Measurements from ENCODE around the gene PTBP3. TPM values are rescaled to one million over a fixed set of nuclear protein-coding genes. Genes with fewer than 3 reads are reported as not detected.

PTBP3 gene
- total and polyA plus RNA-seq, 2 of the 13 experiments (the other 11 are each of a cell fraction or from before 2014, with no cell fraction given), result 52.8 to 61.1 TPM

DNA sequence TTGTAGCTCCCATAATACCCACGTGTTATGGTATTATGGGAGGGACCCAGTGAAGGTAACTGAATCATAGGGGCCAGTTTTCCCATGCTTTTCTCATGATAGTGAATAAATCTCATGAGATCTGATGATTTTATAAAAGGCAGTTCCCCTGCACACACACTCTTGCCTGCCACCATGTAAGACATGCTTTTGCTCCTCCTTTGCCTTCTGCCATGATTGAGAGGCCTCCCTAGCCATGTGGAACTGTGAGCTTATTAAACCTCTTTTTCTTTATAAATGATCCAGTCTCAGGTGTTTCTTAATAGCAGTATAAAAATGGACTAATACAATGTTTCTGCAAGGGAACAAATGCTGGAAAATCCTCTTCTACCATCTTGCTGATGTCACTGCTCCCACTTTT lies 36.4 kb upstream of the PTBP3 start:
- 100% methylated on average over 1 of the region's 1 CpG for WGBS (ENCODE audit: low lambda C conversion rate)

More for the DNA sequence above, 36.4 kb upstream of the PTBP3 start:
- Histone ChIP-seq H4K20me1 (ENCODE audit: insufficient read depth, low read length) (no peaks in the 10 kb centered on the region), H3K4me3 (replicated peaks in 1 of 3; ENCODE audit: insufficient read depth in 1 of 3, low read depth in 2 of 3, low read length in 3 of 3) (no peak overlapping the region), H3K36me3 (replicated peaks in 1 of 2; ENCODE audit: control insufficient read depth in 1 of 2, insufficient read depth in 2 of 2, low read length in 2 of 2) (no peaks in the 10 kb centered on the region; a peak in 1 of 5 replicates), H3K4me2 (ENCODE audit: low read depth, low read length) (no peak overlapping the region), H3K79me2 (ENCODE audit: insufficient read depth, low read length) (peaks cover 4% of the 10 kb centered on the region), H3K27ac (ENCODE audit: extremely low read length, insufficient read depth, low read length) (no peak overlapping the region), H2AFZ (ENCODE audit: low read length) (no peak overlapping the region), H3K4me1 (ENCODE audit: insufficient read depth, low read length) (peaks cover 31% of the 10 kb centered on the region), H3K9ac (ENCODE audit: insufficient read depth, low read depth, low read length) (no peak overlapping the region), H3K9me3 (ENCODE audit: low read length) (peaks cover 13% of the 10 kb centered on the region; the same call in 1 of the 2 replicates), H3K27me3 (ENCODE audit: control insufficient read depth in 1 of 2, insufficient read depth in 2 of 2, low read length in 2 of 2) (no peaks in the 10 kb centered on the region)
- no peak for DNase-seq (ENCODE audit: low spot score)
- no TSS peak for BruUV-seq (replicated peaks)
- FAIRE-seq, result no peak
- CTCF ChIA-PET (ENCODE audit: low intra/inter-chr PET ratio, low total read pairs), result no interaction called here
- POLR2A ChIA-PET, result no interaction called here
- in situ Hi-C loops (cut with HindIII; ENCODE audit: extremely low pct_ligation_motif_present, low pct_unique_long_range_greater_than_20kb), result loop anchor here (25.0 kb wide), 1 partner anchor 608 kb away; no protein-coding TSS in a partner anchor
- intact Hi-C loops (cut with micrococcal nuclease; ENCODE audit: unreplicated experiment), result no loop called here
- ATAC-seq, result no peak
- TF ChIP-seq, protein P1, sequence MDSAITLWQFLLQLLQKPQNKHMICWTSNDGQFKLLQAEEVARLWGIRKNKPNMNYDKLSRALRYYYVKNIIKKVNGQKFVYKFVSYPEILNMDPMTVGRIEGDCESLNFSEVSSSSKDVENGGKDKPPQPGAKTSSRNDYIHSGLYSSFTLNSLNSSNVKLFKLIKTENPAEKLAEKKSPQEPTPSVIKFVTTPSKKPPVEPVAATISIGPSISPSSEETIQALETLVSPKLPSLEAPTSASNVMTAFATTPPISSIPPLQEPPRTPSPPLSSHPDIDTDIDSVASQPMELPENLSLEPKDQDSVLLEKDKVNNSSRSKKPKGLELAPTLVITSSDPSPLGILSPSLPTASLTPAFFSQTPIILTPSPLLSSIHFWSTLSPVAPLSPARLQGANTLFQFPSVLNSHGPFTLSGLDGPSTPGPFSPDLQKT (CRISPR knock-in tag; IDR thresholded peaks at IDR 0.05; ENCODE audit: borderline replicate concordance), result no peak
- TF ChIP-seq EZH2 (conservative IDR thresholded peaks at IDR 0.05; ENCODE audit: low read depth, low read length) (no peak), ZFP82 (CRISPR knock-in tag; IDR thresholded peaks at IDR 0.05; ENCODE audit: borderline replicate concordance) (no peak), KLF15 (CRISPR knock-in tag; IDR thresholded peaks at IDR 0.05; ENCODE audit: borderline replicate concordance) (no peak), ZNF761 (CRISPR knock-in tag; conservative IDR thresholded peaks at IDR 0.05) (no peak), ZFP1 (CRISPR knock-in tag; IDR thresholded peaks at IDR 0.05) (no peak), ZFAT (CRISPR knock-in tag; conservative IDR thresholded peaks at IDR 0.05) (no peak), SMC3 (IDR thresholded peaks at IDR 0.05; ENCODE audit: low read length) (no peak), ZBTB7B (CRISPR knock-in tag; IDR thresholded peaks at IDR 0.05) (no peak), ZKSCAN1 (IDR thresholded peaks at IDR 0.05; ENCODE audit: low read length) (no peak), NFYC (CRISPR knock-in tag; IDR thresholded peaks at IDR 0.05) (no peak)
- TF ChIP-seq, protein P2, sequence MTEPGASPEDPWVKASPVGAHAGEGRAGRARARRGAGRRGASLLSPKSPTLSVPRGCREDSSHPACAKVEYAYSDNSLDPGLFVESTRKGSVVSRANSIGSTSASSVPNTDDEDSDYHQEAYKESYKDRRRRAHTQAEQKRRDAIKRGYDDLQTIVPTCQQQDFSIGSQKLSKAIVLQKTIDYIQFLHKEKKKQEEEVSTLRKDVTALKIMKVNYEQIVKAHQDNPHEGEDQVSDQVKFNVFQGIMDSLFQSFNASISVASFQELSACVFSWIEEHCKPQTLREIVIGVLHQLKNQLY (CRISPR knock-in tag; IDR thresholded peaks at IDR 0.05), result no peak
- TF ChIP-seq, protein P3, sequence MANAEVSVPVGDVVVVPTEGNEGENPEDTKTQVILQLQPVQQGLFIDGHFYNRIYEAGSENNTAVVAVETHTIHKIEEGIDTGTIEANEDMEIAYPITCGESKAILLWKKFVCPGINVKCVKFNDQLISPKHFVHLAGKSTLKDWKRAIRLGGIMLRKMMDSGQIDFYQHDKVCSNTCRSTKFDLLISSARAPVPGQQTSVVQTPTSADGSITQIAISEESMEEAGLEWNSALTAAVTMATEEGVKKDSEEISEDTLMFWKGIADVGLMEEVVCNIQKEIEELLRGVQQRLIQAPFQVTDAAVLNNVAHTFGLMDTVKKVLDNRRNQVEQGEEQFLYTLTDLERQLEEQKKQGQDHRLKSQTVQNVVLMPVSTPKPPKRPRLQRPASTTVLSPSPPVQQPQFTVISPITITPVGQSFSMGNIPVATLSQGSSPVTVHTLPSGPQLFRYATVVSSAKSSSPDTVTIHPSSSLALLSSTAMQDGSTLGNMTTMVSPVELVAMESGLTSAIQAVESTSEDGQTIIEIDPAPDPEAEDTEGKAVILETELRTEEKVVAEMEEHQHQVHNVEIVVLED (CRISPR knock-in tag; IDR thresholded peaks at IDR 0.05; ENCODE audit: borderline replicate concordance), result no peak
- TF ChIP-seq, protein P4, sequence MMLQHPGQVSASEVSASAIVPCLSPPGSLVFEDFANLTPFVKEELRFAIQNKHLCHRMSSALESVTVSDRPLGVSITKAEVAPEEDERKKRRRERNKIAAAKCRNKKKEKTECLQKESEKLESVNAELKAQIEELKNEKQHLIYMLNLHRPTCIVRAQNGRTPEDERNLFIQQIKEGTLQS (CRISPR knock-in tag; IDR thresholded peaks at IDR 0.05), result no peak
